ENCODE results near the gene LRMDA. TPM values are rescaled to one million over a fixed set of nuclear protein-coding genes. Genes with fewer than 3 reads are reported as not detected.

The LRMDA gene
- total RNA-seq, 2 donors from 2014 or later, result 12.2 to 25.4 TPM

GRCh38 chr10:76436401-76436811 is 1005.0 kb downstream of the LRMDA start:
- WGBS, 2 donors, result 67 to 77% methylated on average over 5 of the region's 5 CpGs
- H3K27me3 ChIP-seq, result no peaks in the 10 kb centered on the region
- no peak overlapping the region for H3K4me3 ChIP-seq
- TF ChIP-seq CTCF (IDR thresholded peaks at IDR 0.05) (no peak), POLR2A (IDR thresholded peaks at IDR 0.05) (no peak)
- peaks cover 16% of the 10 kb centered on the region for H3K4me1 ChIP-seq
- H3K36me3 ChIP-seq (replicated peaks in 1 of 2; ENCODE audit: insufficient read depth in 1 of 2, low read depth in 2 of 2), result no peaks in the 10 kb centered on the region
- no peak for ATAC-seq
- no peak overlapping the region for H3K27ac ChIP-seq
- DNase-seq, result no peak
- intact Hi-C loops (cut with DNase I), result no loop called here
- no peaks in the 10 kb centered on the region for H3K9me3 ChIP-seq

GRCh38 chr10:76436981-76437380 is 1005.6 kb downstream of the LRMDA start:
- intact Hi-C loops (cut with DNase I), result no loop called here
- H3K27me3 ChIP-seq, result no peaks in the 10 kb centered on the region
- no peak overlapping the region for H3K4me3 ChIP-seq
- TF ChIP-seq CTCF (IDR thresholded peaks at IDR 0.05) (no peak), POLR2A (IDR thresholded peaks at IDR 0.05) (no peak)
- peaks cover 16% of the 10 kb centered on the region for H3K4me1 ChIP-seq
- H3K36me3 ChIP-seq (replicated peaks in 1 of 2; ENCODE audit: insufficient read depth in 1 of 2, low read depth in 2 of 2), result no peaks in the 10 kb centered on the region
- DNase-seq, result no peak
- H3K27ac ChIP-seq, result no peak overlapping the region
- 92 to 96% methylated on average over 1 of the region's 1 CpG for WGBS, 2 donors
- no peaks in the 10 kb centered on the region for H3K9me3 ChIP-seq
- ATAC-seq, result no peak

DNA sequence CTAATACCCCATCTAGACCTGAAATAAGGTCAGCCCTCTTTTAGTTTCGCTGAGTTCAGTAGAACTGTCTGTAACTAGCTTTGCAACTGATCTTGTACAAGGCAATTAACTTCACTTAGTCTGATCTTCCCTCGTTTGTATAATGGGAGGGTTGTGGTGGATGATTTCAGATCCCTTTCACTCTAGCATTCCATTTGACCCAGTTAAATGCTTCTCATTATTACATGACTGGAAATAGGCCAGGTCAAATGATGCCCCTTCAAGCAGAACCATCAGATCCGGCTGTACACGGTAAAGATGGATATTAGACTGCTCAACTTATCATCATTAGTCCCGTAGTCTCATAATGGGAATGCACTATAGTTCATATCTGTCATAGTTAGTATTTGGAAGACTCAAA is 1009.0 kb downstream of the LRMDA start:
- 94 to 95% methylated on average over 5 of the region's 5 CpGs for WGBS, 2 donors
- H3K27ac ChIP-seq, result no peak overlapping the region
- DNase-seq, result no peak
- no peak overlapping the region for H3K4me3 ChIP-seq
- no peak for ATAC-seq
- no peaks in the 10 kb centered on the region for H3K27me3 ChIP-seq
- no peaks in the 10 kb centered on the region for H3K9me3 ChIP-seq
- no peaks in the 10 kb centered on the region for H3K36me3 ChIP-seq (replicated peaks in 1 of 2; ENCODE audit: insufficient read depth in 1 of 2, low read depth in 2 of 2)
- intact Hi-C loops (cut with DNase I), result no loop called here
- TF ChIP-seq CTCF (IDR thresholded peaks at IDR 0.05), result no peak
- no peak for TF ChIP-seq POLR2A (IDR thresholded peaks at IDR 0.05)
- no peaks in the 10 kb centered on the region for H3K4me1 ChIP-seq

GRCh38 chr10:76442113-76442512 is 1010.7 kb downstream of the LRMDA start:
- intact Hi-C loops (cut with DNase I), result no loop called here
- TF ChIP-seq CTCF (IDR thresholded peaks at IDR 0.05) (no peak), POLR2A (IDR thresholded peaks at IDR 0.05) (no peak)
- H3K4me3 ChIP-seq, result no peak overlapping the region
- no peaks in the 10 kb centered on the region for H3K4me1 ChIP-seq
- no peaks in the 10 kb centered on the region for H3K9me3 ChIP-seq
- WGBS, 2 donors, result 55 to 57% methylated on average over 5 of the region's 5 CpGs
- no peaks in the 10 kb centered on the region for H3K27me3 ChIP-seq
- DNase-seq, result no peak
- no peak overlapping the region for H3K27ac ChIP-seq
- no peaks in the 10 kb centered on the region for H3K36me3 ChIP-seq (replicated peaks in 1 of 2; ENCODE audit: insufficient read depth in 1 of 2, low read depth in 2 of 2)
- ATAC-seq, result no peak

- ATAC-seq (peak; percentile 48), DNase-seq (peak in 3 of 4 donors; percentile 19 to 38 (median 37))
- Histone ChIP-seq H3K4me1 (no peaks in the 10 kb centered on the region), H3K9me3 (no peaks in the 10 kb centered on the region), H3K36me3 (replicated peaks in 1 of 2; ENCODE audit: insufficient read depth in 1 of 2, low read depth in 2 of 2) (no peaks in the 10 kb centered on the region), H3K4me3 (no peak overlapping the region), H3K27me3 (no peaks in the 10 kb centered on the region), H3K27ac (no peak overlapping the region)
- intact Hi-C loops (cut with DNase I), result no loop called here
- WGBS, 2 donors, result 85 to 93% methylated on average over 6 of the region's 6 CpGs
- TF ChIP-seq CTCF (IDR thresholded peaks at IDR 0.05) (no peak), POLR2A (IDR thresholded peaks at IDR 0.05) (no peak)
Measured at GRCh38 chr10:76444034-76444800, 1012.8 kb downstream of the LRMDA start.

Data from body of pancreas (tissue), 4 donors.